HG02970 (cell line): ENCODE results near the gene CBLN1.
"Not testable (repeated sequence)": the region's sequence is repeated elsewhere in the genome, so short reads cannot be mapped to it uniquely, and the experiment has no call there.

Source experiments
- ATAC-seq: cut with Tn5 transposase; IDR thresholded peaks from one replicate; pipeline ENCODE4 v1.9.1; 2021; ENCODE audit warnings: mild to moderate bottlenecking, moderate library complexity, moderate number of reproducible peaks; ENCODE audit not compliant: unreplicated experiment, low FRiP score

The CBLN1 gene

DNA sequence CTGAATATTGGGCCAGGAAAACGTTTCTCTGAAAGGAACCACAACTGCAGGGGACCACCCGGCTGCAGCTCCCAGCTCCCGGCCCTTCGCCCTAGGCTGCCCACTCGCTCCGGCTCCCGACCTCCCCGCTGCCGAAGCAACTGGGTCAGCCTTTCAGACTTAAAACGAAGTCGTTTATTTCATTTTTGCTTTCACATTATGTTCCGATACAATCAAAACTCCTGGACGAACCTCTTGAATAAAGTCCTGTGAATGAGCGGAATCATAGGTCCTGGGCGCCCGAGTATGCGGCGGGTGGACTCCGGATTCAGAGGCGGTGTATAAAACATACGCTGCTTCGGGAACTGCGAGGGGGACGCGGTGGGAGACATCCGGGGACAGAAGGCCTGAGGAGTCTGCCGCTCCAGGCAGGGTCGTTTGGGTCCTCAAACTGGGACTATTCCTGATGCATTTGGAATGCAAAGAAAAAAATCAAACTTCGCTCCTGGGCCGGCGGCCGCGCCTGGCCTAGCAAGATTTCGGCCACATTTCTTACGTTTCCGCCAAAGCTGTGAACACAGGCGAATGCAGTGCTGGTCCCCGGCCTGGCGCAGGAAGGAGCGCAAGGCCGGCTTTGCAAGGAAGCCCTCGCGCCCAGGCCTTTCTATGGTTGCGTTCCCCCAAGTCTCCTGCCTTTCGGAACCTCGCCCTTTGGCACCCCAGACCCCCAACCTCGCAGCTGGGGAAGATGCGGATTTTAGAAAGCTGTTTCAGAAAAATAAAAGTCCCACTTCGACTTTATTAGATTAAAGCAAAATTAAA is 3.7 kb downstream of the CBLN1 start:
- ATAC-seq, result no peak

DNA sequence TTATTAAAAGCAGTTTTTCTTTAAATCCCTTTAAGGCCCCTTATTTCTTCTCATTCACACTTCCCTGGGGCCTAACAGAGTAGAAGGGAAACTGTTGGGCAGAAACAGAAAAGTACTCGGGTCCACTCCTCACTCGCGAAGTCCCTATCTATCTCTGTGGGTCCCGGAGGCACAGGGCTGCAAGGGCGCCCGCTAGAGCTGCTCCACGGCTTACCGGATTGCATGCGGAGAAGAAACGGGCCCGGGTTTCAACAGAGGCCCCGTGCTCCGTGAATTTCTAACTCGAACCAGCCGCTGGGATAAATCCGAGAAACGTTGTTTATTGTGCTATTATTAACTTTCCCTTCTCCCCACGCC is 4.3 kb downstream of the CBLN1 start:
- no peak for ATAC-seq

DNA sequence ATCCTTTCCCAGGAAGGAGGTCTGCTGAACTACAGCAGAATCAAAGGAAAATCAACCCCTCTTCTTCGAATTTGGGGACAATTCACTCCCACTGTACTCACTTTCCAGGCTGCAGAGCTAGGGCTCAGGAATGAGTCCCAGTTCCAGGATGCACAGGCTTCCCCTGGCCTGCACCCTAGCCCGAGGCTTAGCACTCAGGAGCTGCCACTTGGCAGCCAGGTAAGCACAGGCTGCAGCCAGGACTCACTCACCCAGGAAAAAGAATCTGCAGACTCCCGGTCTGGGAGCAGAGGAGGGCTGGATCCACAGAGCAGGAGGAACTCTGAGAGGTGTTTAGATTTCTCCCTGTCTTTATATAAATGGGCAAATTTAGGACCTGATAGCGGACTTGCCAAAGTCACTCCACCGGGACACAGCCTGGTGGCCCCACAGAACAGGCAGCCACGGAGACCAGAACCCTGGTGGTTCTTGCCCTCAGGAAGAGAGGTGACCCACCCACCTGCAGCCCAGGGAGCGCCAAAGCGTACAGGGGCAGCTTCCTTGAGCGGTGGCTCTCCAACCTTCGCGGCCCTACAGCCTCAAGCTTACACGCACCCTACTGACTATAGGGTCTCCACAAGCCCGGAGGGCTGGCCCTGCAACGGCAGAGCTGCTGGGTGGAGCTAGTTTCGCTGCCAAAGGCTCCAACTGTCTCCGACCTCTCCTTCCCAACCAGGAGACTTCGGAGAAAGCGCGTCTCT is 4.8 kb downstream of the CBLN1 start:
- no peak for ATAC-seq

DNA sequence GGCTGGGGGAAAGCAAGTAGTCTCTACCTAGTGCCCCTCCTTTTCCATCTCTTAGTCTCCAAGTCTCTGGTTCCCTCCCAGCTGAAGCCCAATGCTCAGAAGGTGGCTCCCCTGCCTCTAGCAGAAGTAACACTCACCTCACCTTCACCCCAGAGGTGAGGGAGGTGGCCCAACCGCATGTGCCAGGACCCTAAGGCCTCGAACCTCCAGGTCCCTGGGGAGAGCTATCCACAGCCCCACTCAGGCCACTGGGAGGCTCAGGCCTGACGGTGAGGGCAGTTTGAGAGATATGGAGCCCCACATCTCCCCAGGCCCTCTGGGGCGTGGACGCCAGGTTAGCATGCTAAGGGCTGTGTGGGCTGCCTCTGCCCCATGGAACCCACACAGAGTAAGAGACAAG is 5.8 kb downstream of the CBLN1 start:
- no peak for ATAC-seq

DNA sequence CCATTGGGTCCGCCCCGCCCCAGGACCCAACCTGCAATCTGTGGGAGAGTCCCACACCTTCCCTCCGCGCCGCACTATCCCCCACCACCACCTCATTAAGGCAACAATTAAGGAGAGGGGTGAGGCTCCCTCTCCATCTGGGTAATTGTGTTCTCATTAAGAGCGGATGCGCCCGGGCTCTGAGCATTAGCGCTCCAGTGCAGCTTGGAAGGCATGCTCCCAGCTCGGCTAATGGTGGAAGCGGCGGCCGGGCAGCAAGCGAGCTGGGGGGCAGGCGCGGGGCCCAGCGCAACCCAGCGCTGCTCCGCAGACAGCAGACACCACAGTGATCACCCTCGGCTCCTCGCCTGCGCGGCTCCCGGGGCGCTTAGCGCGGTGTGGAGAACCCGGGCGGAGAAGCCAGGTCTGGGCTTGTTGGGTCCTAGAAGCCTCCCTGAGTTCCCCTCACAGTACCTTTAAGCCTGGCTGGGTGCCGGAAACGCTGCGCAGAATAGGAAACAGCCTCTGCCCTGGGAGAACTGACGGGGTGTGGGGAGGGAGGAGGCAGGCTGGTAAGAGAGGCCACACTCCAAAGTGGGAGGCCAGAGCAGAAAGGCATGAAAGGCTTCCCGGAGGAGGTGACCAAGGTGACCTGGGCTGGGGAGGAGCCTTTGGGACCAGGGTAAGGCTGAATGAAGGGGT is 6.4 kb downstream of the CBLN1 start:
- ATAC-seq, result no peak

DNA sequence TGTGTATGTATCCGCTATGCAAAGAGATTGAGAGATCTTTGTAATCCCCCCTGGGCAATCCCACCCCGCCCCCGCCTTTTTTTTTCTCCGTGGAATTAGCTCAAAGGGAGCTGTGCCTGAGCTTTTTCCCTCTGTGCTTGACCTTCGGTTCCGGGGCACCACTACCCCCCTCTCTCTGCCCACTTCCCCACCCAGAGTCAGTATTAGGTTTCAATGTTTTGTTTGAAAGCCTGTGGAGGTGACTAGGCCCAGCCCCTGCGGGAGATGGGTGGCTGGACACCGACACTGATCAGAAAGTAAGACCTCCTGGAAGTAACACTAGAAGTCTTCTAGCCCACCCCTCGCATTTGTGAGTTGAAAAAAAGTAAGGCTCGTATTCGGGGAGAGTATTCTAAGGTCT is 7.0 kb downstream of the CBLN1 start:
- no peak for ATAC-seq

DNA sequence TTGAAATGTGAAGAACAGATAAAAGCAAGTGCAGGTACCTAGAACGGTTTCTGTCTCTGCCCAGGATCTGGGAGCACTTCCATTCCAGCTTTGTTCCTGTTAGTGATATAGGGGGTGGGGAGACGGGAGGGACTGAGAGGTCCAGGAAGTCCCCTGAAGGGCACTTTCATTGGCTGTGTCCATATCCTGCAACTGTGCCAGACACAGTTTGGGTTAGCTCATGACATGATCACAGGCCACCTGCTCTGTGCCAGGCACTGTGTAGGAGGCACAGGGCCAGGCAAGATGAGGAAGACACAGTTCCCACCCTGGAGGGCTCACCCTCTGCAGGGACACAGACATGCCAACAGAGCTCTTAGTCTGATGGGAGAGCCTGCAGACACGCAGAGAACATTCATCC is 7.9 kb downstream of the CBLN1 start:
- ATAC-seq, result no peak

DNA sequence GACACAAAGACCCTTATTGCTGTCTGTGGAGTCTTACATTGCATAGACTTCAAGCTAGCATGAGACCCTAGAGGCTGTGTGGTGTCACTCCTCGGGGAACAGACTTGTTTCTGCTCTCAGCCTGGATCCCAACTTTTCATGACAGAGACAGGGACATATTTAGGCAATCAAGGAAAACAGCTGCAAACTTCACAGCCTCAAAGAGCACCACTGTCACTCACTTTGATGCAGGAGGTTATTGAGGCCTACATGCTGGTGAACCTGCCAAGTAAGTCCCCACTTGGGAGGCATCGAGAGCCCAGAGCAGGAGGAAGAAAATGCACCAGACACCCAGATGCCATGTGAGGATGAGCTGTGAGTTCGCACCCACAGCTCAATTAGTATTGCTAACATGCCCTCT is 10.3 kb downstream of the CBLN1 start:
- ATAC-seq, result no peak

DNA sequence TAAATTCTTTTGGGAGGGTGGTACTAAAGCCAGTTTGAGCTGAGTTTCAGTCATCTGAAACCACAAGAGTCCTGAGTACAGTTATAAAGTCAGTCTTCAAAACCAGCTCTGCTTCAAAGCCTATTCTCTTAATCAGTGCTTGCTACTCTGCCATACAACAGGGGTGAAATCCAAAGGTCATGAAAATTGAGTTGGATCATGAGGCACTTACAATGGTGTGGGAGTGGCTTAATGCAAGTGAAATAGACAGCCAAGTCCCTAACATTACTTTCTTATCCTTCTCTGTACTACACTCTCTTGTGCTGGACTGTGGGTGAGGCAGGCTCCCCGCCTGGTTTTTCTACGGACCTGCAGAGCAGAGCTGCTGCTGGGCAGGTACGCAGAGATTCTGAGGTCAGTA is 12.4 kb downstream of the CBLN1 start:
- no peak for ATAC-seq

DNA sequence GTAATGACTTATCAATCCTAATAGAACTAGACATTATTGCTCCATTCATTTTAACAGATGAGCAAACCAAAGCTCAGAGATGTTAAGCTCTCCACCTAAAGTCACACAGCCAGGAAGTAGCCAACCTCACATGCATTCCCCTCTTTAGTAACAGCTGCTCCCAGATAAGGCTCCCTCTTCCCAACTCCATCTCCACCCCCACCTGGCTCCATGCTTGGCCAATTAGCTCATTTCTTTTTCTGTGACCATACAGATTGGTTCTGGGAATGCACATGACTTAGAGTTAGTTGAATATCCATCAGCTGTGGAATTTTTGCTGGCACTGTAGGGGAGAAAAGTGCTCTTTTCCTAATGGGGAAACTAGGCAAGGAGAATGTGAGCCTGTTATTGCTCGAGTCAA is 13.0 kb downstream of the CBLN1 start:
- ATAC-seq, result no peak

DNA sequence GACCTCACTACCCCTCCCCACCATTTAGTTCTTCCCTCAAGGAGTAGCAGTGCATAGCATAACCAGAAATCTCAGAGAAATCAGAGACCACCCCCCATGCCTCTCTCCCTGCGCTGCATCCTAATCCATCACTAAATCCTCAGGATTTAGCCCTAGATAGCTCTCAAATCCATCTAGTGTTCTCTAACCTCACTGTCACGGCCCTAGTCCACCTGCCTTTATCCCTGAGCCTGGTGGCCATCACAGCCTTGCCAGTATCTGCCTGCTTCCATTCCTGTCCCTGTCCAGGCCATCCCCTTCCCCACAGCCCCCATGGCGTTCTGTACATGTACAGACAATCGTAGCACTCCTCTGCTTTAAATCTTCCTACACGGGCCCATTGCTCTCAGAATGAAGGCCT is 19.1 kb downstream of the CBLN1 start:
- ATAC-seq, result no peak

DNA sequence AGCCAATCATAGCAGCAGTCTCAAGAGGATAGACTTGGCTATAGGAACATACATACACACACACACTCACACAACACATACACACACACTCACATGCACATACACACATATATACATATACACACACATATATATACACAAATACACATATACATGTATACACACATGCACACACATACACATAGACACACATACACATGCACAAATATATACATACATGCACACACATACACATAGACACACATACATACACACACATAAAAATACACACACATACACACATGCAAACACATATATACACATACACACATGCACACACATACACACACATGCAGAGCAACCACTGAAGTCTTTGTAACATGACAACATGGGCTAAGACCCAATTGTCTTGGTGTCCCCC is 19.7 kb downstream of the CBLN1 start:
- no peak for ATAC-seq

DNA sequence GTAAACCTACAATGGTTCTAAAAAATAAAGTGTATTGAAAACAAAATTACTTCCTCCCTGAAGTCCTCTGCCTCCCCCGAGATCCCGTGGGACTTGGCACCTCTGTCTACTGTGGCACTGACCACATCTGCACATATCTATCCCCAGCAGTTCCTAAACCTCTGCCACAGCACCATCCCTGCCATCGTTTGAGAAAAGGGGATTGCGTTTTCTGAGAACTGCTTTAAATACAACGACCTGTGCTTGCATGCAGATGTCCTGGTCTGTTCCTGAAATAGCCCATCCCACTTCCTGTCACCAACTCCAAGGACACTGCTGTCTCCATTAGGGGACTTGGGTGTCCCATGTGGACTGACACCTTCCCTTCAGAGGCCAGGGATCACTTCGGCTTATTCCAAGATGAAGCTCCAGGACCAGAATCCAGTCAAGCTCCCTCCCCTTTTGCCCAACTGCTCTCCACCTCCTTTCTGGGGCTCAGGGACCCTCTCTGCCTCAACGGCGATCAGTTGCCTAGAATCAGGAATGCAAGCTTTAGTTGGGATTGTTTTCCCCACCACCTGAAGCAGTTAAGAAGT is 20.6 kb downstream of the CBLN1 start:
- no peak for ATAC-seq

DNA sequence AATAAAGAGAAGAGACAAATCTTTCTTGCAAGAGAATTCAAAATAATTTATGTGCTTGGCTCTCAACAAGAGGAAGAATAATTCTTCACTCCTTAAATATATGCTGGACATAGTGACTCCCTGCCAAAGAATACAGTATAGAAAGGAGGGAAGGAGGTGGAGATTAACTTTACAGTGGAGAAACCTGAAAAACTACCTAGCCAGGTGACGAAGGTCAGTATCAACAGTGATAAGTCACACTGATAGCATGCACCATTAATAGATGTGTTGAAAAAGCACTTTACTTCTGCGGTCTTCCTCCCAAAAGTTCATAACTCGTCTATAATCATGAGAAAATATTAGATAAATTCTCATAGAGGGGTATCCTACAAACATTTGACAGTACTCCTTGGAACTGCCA is 21.4 kb downstream of the CBLN1 start:
- ATAC-seq, result no peak

DNA sequence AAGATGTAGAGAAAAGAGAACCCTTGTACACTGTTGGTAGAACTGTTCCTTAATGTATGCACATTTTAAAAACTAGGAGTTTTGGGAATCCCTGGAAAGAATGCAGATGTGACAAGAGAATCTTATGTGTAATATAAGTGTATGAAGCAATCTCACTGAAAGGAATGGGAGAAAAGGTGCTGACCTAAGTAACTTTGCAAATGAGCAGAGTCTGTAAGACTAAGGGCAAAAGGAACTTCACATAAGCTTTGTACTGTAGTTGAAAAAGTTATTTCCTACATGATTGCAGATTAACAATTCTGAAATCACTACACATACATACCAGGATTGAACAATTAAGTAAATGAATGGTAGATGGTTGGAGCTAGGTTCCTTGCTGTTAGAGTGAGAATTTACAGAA is 22.3 kb downstream of the CBLN1 start:
- ATAC-seq, result no peak

DNA sequence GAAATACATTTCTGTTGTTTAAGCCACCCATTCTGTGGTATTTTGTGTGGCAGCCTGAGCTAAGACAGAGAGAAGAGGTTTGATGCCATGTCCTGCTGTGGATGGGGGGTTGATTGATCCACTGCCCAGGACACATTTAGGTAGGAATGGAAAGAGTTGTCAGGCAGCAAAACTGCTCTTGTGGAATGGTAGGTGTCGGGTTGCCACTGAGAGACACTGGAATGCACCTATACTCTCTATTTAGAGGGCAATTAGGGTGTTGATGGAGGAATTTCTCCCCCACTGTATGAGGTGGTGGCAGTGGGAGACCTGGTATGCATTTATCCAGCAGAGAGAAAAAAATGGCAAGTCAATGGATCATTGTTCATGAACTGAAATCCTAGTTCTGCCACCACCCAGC is 30.9 kb downstream of the CBLN1 start:
- no peak for ATAC-seq

DNA sequence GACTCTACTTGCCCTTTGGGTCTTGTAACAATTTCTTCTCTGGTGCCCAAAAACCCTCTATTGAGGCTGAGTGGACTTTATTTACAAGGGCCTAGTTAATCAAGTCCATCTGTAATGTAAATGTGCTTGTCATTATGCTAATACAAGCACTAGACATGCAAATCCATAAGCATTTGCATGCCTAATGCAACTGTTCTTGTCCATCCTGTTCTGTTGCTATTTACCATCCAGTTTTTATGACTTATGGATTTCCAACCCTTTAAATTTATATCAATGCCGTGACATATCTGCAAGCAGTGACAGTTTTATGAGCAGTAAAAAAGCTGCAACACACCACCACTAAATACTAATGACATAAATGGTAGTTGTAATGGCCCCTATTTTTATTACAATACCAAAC is 33.4 kb downstream of the CBLN1 start:
- no peak for ATAC-seq

DNA sequence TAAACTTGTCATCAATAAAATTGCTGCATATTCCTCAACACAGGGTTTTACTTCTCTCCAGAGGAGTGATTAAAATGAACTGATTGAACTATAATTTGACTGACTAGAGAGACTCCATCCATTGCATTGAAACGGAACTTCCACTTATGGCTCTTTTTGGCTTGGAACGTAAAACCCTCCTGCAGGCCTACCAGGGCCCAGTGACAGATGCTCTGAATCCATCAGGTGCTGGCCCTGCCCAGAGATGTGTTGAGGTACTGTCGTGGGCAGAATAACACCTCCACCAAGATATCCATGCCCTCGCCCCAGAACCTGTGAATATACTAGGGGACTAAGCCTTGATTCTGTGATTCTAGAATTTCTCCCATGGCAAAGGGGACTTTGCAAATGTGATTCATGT is 45.4 kb downstream of the CBLN1 start:
- ATAC-seq, result no peak

DNA sequence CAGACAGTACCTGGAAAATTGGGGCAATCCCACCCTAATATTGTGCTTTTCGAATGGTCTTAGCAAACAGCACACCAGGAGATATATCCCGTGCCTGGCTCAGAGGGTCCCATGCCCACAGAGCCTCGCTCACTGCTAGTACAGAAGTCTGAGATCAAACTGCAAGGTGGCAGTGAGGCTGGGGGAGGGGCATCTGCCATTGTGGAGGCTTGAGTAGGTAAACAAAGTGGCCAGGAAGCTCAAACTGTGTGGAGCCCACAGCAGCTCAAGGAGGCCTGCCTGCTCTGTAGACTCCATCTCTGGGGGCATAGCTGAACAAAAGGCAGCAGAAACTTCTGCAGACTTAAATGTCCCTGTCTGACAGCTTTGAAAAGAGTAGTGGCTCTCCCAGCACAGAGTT is 53.3 kb downstream of the CBLN1 start:
- ATAC-seq, result not testable (repeated sequence)
